Effector memory CD8-positive, alpha-beta T cell (primary cell): ENCODE measurements around the gene ZEB1.

Experiments used
- ATAC-seq: fragments of 150-1000 bp; cut with Tn5 transposase; replicated peaks from 2 replicates; pipeline ENCODE4 v1.10.0; 2021; ENCODE audit warnings: mild to moderate bottlenecking, moderate library complexity
- DNase-seq, 3 experiments: peaks; one replicate each; pipeline ENCODE4 v3.0.0; 2021
- H3K27ac Mint-ChIP-seq, 2 donors: one replicate each; pipeline ENCODE4 v1.8.0; 2022; ENCODE audit warnings: mild to moderate bottlenecking in 2 of 2, mixed read lengths in 2 of 2, moderate library complexity in 2 of 2
- H3K27me3 Mint-ChIP-seq, 2 donors: one replicate each; pipeline ENCODE4 v1.8.0; 2022; ENCODE audit warnings: mixed read lengths in 2 of 2
- H3K36me3 Mint-ChIP-seq: one replicate; pipeline ENCODE4 v1.8.0; 2022; ENCODE audit warnings: mild to moderate bottlenecking, moderate library complexity, mixed read lengths; ENCODE audit not compliant: insufficient read depth
- H3K4me1 Mint-ChIP-seq, 2 donors: one replicate each; pipeline ENCODE4 v1.8.0; 2022; ENCODE audit warnings: low read depth in 2 of 2, mixed read lengths in 2 of 2
- H3K4me3 Mint-ChIP-seq, 2 donors: one replicate each; pipeline ENCODE4 v1.8.0; 2022; ENCODE audit warnings: mild to moderate bottlenecking in 2 of 2, mixed read lengths in 2 of 2, moderate library complexity in 2 of 2
- H3K9me3 Mint-ChIP-seq, 2 donors: one replicate each; pipeline ENCODE4 v1.8.0; 2022; ENCODE audit warnings: mixed read lengths in 2 of 2

Gene ZEB1

DNA sequence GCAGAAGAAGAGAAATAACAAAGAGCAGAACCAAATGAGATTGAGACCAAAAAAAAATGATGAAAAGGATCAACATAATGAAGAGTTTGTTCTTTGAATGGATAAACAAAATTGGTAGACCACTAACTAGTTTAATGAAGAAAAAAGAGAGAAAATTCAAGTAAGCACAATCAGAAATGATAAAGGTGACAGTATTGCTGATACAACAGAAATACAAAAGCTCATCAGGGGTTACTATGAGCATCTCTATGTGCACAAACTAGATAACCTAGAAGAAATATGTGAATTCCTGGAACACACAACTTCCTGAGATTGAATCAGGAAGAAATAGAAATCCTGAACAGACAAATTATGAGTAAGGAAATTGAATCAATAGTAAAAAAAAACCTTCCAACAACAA lies 157.1 kb downstream of the ZEB1 start:
- no peaks in the 10 kb centered on the region for H3K9me3 Mint-ChIP-seq

DNA sequence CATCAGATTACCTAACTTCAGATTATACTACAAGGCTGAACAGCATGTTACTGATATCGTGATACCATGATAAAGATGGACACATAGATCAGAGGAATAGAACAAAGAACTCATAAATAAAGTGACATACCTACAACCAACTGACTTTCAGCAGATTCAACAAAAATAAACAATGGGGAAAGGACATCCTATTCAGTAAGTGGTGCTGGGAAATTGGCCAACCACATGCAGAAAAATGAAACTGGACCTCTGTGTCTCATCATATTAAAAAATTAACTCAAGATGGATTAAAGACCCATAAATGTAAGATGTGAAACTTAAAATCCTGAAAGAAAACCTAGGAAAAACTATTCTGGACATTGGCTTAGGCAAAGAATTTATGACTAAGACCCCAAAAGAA lies 158.6 kb downstream of the ZEB1 start:
- Mint-ChIP-seq H3K36me3 (no peaks in the 10 kb centered on the region), H3K9me3 (no peaks in the 10 kb centered on the region), H3K4me1 (peaks cover 6 to 13% of the 10 kb centered on the region in 2 donors), H3K27me3 (no peaks in the 10 kb centered on the region), H3K4me3 (no peak overlapping the region), H3K27ac (no peak overlapping the region)
- DNase-seq (no peak), ATAC-seq (no peak)

More for the DNA sequence above, 157.1 kb downstream of the ZEB1 start:
- peaks cover 6 to 13% of the 10 kb centered on the region in 2 donors for H3K4me1 Mint-ChIP-seq
- no peak overlapping the region for H3K4me3 Mint-ChIP-seq
- no peaks in the 10 kb centered on the region for H3K36me3 Mint-ChIP-seq
- no peak for DNase-seq
- H3K27me3 Mint-ChIP-seq: no peaks in the 10 kb centered on the region
- no peak overlapping the region for H3K27ac Mint-ChIP-seq
- no peak for ATAC-seq

- H3K4me3 Mint-ChIP-seq: no peak overlapping the region
- DNase-seq (no peak), ATAC-seq (no peak)
- H3K9me3 Mint-ChIP-seq: no peaks in the 10 kb centered on the region
- H3K27me3 Mint-ChIP-seq: no peaks in the 10 kb centered on the region
- H3K36me3 Mint-ChIP-seq: no peaks in the 10 kb centered on the region
- H3K4me1 Mint-ChIP-seq: peaks cover 9 to 13% of the 10 kb centered on the region in 2 donors
- H3K27ac Mint-ChIP-seq: no peak overlapping the region
Measured at GRCh38 chr10:31479752-31480151, 160.7 kb downstream of the ZEB1 start.

GRCh38 chr10:31483546-31483945 lies 164.5 kb downstream of the ZEB1 start:
- Mint-ChIP-seq H3K27me3 (no peaks in the 10 kb centered on the region), H3K27ac (peak overlapping the region in 1 of 2 donors; percentile 41), H3K4me3 (no peak overlapping the region), H3K36me3 (no peaks in the 10 kb centered on the region), H3K9me3 (no peaks in the 10 kb centered on the region), H3K4me1 (peaks cover 3 to 9% of the 10 kb centered on the region in 2 donors)
- no peak for ATAC-seq
- no peak for DNase-seq

- Mint-ChIP-seq H3K36me3 (no peaks in the 10 kb centered on the region), H3K4me1 (peaks cover 0 to 3% of the 10 kb centered on the region in 2 donors), H3K27ac (no peak overlapping the region), H3K4me3 (no peak overlapping the region), H3K27me3 (no peaks in the 10 kb centered on the region), H3K9me3 (no peaks in the 10 kb centered on the region)
- no peak for ATAC-seq
- DNase-seq: no peak
Measured at GRCh38 chr10:31484431-31485135, 165.6 kb downstream of the ZEB1 start.

- Mint-ChIP-seq H3K27me3 (no peaks in the 10 kb centered on the region), H3K4me3 (no peak overlapping the region), H3K4me1 (no peaks in the 10 kb centered on the region), H3K36me3 (no peaks in the 10 kb centered on the region), H3K9me3 (no peaks in the 10 kb centered on the region), H3K27ac (no peak overlapping the region)
- peak in 2 of 3 experiments; percentile 8 to 13 for DNase-seq
- ATAC-seq: peak; percentile 47
Measured at GRCh38 chr10:31490858-31491504, 172.0 kb downstream of the ZEB1 start.

DNA sequence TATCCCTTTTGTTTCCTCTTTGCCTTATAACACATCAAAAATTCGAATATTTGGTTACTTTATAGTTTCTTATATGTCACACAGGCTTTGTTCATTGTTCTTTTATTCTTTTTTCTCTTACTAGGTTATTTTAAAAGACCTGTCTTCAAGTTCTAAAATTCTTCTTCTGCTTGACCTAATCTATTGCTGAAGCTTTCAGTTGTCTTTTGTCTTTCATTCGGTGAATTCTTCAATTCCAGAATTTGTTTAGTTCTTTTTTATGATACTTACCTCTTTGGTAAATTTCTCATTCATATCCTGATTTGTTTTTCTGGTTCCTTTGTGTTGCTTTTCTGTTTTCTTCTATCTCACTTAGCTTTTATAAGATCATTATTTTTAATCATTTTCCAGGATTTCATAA lies 188.4 kb downstream of the ZEB1 start:
- peaks cover 3 to 32% of the 10 kb centered on the region in 2 donors for H3K9me3 Mint-ChIP-seq
- no peak overlapping the region for H3K4me3 Mint-ChIP-seq
- H3K27me3 Mint-ChIP-seq: no peaks in the 10 kb centered on the region
- no peak overlapping the region for H3K27ac Mint-ChIP-seq
- ATAC-seq (no peak), DNase-seq (no peak)
- H3K4me1 Mint-ChIP-seq: peaks cover 11 to 13% of the 10 kb centered on the region in 2 donors
- H3K36me3 Mint-ChIP-seq: peaks cover 22% of the 10 kb centered on the region

- Mint-ChIP-seq H3K27me3 (no peaks in the 10 kb centered on the region), H3K27ac (no peak overlapping the region), H3K4me3 (no peak overlapping the region), H3K9me3 (peaks cover 3 to 32% of the 10 kb centered on the region in 2 donors), H3K4me1 (peaks cover 11 to 13% of the 10 kb centered on the region in 2 donors), H3K36me3 (peaks cover 22% of the 10 kb centered on the region)
- ATAC-seq (no peak), DNase-seq (no peak)
Measured at GRCh38 chr10:31508234-31508633, 189.2 kb downstream of the ZEB1 start.

DNA sequence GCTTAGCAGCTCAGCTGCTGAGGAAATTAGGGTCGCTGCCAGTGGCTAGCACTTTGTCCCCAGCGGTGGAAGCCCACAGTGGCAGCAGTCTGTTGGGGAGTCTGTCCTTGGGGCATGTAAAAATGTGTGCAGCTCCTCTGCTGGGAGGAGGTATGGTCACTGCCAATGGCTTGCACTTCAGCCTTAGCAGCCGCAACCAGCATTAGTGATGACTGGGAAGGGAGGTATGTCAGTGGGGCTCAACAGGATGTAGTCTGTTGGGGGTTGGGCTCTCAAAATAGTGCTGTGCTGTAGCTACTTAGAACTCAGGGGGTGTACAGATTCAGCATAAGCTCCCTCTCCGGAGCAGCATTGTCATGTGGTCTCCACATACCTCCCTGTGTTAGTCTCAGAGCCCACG lies 189.9 kb downstream of the ZEB1 start:
- Mint-ChIP-seq H3K36me3 (peaks cover 22% of the 10 kb centered on the region), H3K27me3 (no peaks in the 10 kb centered on the region), H3K9me3 (peaks cover 3 to 30% of the 10 kb centered on the region in 2 donors), H3K4me3 (no peak overlapping the region), H3K27ac (no peak overlapping the region), H3K4me1 (peaks cover 10 to 13% of the 10 kb centered on the region in 2 donors)
- ATAC-seq (no peak), DNase-seq (no peak)

DNA sequence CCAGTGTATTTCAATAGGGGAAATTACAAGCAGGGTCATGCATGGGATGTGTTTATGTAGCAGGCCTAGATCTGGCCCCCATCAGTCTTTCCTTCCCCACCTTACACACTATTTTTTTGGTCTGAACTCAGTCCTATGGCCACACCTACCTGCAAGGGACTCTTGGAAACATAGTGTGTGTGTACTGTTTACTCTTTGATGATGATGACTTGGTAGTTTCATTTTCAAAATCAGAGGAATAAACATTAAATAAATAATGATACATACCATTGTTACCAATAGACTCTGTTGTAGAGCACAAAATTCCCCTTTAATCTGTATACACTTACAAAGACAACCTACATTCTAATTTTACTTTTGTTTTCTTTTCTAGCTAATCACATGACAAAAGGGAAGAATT lies 191.0 kb downstream of the ZEB1 start:
- no peaks in the 10 kb centered on the region for H3K27me3 Mint-ChIP-seq
- H3K36me3 Mint-ChIP-seq: peaks cover 27% of the 10 kb centered on the region
- DNase-seq (no peak), ATAC-seq (no peak)
- H3K9me3 Mint-ChIP-seq: peaks cover 3 to 20% of the 10 kb centered on the region in 2 donors
- H3K4me1 Mint-ChIP-seq: peaks cover 4 to 9% of the 10 kb centered on the region in 2 donors
- H3K4me3 Mint-ChIP-seq: no peak overlapping the region
- H3K27ac Mint-ChIP-seq: no peak overlapping the region

DNA sequence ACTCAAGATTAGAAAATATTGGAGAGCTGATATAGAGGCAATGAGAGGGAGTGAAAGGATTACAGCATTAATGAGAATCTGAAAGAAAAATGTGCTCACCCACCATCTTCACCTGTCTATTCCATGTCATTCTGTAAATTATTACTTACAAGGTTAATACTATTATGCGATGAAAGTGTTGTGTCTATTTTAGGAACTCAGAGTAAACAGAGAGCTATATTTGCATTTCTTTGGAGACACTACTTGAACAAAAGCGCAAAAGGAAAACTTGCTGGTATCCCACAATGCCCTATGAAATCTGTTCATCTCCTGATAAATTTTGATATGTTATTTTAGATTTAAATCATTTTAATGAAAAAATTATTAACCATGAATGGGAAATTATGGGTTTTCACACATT lies 196.1 kb downstream of the ZEB1 start:
- Mint-ChIP-seq H3K36me3 (peaks cover 14% of the 10 kb centered on the region), H3K9me3 (no peaks in the 10 kb centered on the region), H3K4me1 (no peaks in the 10 kb centered on the region), H3K27me3 (no peaks in the 10 kb centered on the region), H3K4me3 (no peak overlapping the region), H3K27ac (no peak overlapping the region)
- DNase-seq: no peak
- no peak for ATAC-seq

GRCh38 chr10:31515819-31516402 lies 196.9 kb downstream of the ZEB1 start:
- peaks cover 6% of the 10 kb centered on the region for H3K36me3 Mint-ChIP-seq
- no peak overlapping the region for H3K27ac Mint-ChIP-seq
- no peak for DNase-seq
- H3K4me3 Mint-ChIP-seq: no peak overlapping the region
- H3K4me1 Mint-ChIP-seq: no peaks in the 10 kb centered on the region
- no peaks in the 10 kb centered on the region for H3K27me3 Mint-ChIP-seq
- no peak for ATAC-seq
- no peaks in the 10 kb centered on the region for H3K9me3 Mint-ChIP-seq

- no peak overlapping the region for H3K4me3 Mint-ChIP-seq
- ATAC-seq (no peak), DNase-seq (no peak)
- H3K9me3 Mint-ChIP-seq: no peaks in the 10 kb centered on the region
- H3K4me1 Mint-ChIP-seq: no peaks in the 10 kb centered on the region
- H3K27ac Mint-ChIP-seq: no peak overlapping the region
- peaks cover 24% of the 10 kb centered on the region for H3K36me3 Mint-ChIP-seq
- H3K27me3 Mint-ChIP-seq: no peaks in the 10 kb centered on the region
Measured at GRCh38 chr10:31520986-31521831, 202.2 kb downstream of the ZEB1 start.
